GM21576 (cell line): ENCODE measurements around the gene KLHL40.

Experiments used
- ATAC-seq: cut with Tn5 transposase; IDR thresholded peaks from one replicate; pipeline ENCODE4 v1.9.1; 2021; ENCODE audit warnings: mild to moderate bottlenecking, moderate library complexity; ENCODE audit not compliant: unreplicated experiment

The KLHL40 gene

DNA sequence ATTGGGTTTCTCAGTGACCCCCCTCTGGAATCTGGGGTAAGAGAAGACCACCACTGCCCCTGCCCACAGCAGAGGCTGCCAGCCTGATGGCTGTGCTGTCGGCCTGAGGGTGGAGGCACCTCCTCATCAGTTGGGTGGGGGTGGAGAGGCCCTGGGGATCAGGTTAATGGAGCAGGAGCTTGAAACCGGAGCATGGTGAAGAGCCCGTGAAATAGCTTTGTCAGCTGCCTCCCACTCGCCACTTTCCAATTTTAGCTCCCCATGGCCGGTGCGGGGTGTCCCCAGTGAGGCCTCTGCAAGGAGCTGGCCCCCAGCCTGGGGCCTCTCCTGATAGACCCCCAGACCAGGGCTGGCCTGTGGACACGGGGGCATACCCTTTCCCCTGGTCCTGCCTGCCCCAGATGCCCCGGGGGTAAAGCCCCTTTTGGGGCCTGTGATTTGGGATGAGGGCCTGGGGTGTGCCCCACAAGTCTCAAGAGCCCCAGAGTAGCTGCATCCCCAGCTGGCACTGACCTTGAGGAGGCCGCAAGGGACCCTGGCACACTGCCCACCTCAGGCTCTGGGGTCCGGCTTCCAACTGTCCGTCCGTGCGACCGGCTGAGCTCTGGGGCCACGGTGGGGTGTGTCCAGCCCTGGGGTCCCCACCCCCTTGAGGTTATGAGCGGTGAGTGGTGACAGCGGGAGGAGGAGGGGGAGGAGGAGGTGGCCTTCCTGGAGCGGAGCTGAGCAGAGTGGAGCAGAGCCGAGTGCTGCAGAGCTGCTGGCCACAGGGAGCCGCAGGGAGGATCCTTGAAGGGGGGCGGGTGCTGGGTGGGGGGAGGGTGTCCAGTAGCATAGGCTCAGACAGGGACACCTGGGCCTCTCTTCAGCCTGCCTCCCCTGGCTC, 17.0 kb downstream of the KLHL40 start, which contains the start of gene HHATL:
HHATL (minus strand) TSS at position 733 of the 886 bp plus-strand sequence. CDS start 1,972 bp downstream, outside the sequence.
- ATAC-seq = no peak

DNA sequence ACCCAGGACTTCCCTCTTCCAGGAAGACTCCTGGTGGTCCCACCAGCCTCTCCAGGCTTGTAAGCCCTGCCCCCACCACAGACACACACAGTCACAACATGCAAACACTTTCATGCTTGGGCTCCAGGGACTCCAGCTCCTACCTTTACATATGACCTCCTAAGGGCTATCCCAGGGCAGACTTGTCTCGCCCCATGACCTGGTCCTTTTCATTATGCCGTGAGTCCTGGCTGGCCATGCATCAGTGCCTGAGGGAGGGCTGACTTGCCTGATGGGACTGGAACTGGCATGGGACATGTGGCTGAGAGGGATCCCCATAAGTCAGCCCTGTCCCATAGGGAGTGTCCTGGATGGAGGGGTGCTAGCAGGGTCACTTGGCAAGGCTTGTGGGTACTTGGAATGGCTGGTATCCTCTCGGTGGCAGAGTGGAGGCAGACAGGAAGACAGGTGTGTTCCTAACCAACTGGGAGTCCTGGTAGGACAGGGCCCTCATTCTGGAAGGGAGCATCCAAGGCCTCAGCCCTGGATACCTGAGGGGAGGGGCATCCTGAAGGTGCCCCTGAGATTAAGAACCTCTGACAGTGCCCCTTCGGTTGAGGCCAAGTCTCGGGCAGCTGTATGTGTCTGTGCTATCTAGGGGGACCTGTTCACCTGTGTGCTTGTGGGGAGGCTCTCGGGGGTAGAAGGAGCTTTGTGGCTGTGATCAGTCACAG, 17.8 kb downstream of the KLHL40 start:
- ATAC-seq = no peak

DNA sequence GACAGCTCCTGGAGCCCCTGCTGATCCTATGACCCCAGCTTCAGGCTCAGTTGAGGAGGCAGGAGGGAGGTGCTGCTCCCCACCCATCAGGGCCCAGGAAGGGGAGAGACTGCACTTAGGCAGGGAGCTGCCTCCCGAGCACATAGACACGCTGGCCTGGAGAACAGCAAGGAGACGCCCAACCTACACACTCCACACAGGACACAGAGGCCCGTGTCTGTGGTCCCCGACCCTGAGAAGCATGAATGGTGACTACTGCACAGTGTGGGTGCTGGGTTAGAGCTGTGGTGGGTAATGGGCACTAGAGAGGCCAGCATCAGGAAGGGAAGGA, 18.3 kb downstream of the KLHL40 start:
- ATAC-seq = no peak

DNA sequence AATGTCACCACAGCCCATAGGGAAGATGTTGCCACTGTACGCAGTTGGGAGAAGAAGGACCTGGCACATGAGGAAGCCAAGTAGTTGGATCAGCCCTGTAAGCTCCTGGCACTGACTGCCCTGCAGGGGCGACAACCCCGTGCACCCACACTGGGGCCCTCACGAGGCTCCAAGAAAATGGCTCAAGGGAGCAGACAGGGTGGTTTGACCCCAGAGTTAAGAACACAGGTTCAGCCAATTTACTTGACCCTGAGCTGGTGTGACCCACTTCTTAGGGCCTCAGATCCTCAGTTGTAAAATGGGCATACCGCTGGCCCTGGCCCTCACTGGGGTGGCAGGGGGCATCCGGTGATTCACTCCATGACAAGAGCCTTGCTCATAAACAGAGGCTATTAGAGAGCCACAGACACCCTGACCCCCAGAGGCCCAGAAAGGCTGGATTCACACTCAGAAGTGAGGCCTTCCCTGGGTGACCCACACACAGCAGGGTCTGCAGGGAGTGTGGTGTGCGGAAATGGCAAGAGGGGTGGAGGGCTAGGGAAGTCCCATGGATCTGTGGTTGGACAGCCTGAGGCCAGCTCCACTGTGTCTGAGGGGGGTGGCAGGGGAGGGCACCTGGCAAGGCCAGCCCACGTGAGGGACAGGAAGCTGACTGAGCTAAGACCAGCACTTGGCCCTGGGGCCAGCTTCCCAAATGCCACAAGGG, 19.0 kb downstream of the KLHL40 start:
- ATAC-seq = no peak

DNA sequence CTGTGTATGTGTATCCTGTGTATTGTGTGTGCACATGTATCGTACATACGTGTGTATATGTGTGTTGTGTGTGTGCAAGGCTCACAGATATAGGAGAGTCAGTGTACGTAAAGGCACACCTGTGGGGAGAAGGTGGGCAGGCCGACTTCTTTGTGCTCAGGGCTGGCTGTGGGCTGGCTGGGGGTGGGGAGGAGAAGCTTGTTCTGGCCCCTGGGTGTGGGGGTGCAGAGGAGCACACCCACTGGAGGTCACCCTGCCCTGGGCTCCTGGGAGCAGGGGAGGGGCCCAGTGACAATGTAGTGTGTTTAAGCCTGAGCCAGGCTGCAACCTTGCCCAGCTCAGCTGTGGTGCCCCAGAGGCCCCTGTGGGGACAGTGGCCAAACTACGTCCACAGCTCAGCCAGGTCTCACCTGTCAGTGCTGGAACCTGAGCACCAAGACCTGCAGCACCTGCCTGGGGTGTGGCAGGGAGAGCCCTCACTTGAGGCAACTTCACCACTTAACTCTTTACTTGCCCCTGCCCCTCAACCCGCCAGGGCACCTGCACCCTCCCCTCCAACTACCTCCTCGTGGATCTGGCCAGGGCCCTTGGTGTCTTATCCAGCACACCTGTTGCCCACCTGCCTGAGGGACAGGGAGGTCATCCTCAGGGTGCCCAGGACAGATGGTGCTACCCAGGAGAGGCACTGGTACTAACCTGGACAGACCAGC, 19.9 kb downstream of the KLHL40 start:
- no peak for ATAC-seq

DNA sequence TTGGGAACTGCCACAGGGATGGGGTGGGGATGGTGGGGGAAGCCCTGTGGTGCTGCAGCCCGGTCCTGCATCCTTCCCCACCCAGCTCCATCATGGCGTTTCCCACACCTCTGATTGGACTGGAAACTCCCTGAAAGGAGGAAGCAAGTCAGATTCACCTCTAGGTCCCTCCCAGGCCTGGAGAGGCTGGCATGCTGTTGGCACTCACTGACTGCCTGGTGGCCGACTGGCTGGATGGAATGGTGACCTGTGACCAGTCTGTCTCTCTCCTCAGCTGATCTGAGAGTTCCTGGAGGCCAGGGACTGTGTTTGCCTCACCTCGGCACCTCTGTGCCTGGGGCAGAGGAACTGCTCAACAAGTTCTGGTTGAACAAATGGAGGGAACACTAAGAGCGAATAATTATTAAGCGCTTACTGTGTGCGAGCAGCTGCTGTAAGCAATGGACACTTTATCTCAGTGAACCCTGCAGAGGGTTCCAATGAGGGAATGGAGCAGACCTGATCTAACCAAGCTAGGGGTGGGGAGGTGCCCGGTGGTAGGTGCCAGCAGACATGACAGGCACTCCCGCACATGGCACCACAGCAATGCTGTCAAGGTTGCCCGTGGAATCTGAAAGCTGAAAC, 20.7 kb downstream of the KLHL40 start:
- ATAC-seq = no peak

DNA sequence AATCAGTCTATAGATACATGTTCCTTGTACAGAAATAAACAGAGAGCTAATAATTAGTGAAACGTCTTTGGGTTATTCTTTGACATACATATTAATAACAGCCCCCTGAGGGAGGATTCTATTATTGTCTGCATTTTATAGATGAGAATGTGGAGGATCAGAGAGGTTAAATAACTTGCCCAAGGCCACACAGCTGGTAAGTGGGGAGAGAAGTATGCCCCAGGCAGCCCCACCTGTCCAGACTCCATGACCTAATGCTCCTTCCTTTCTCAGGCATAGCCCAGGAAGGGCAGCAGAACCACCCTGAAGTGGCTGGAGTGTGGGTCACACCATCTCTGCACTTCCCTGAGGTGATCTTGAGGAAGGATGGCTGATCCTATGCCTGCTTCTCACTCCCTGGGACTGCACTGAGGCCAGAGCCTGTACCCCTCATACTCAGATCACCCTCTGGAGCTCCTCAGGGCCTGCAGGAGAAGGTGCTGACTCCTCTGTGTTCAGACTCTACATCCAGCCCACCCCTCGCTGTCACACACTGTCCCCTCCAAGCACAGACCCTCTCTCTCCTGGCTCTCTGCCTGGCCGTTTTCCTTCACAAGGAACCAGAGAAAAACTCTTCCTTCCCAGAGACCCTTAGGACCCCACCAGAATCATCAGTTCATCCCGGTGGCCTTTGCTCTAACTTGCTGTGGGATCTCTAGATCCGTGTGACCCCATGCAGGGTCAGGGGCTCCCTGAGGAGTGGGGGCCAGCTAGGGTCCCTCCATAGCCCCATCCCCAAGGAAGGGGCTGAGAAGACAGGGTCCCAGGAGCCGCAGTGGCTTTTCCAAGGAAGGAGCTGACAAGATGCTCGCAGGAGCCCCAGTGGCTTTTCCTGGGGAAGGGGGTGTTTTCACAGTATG, 21.6 kb downstream of the KLHL40 start:
- ATAC-seq = no peak

DNA sequence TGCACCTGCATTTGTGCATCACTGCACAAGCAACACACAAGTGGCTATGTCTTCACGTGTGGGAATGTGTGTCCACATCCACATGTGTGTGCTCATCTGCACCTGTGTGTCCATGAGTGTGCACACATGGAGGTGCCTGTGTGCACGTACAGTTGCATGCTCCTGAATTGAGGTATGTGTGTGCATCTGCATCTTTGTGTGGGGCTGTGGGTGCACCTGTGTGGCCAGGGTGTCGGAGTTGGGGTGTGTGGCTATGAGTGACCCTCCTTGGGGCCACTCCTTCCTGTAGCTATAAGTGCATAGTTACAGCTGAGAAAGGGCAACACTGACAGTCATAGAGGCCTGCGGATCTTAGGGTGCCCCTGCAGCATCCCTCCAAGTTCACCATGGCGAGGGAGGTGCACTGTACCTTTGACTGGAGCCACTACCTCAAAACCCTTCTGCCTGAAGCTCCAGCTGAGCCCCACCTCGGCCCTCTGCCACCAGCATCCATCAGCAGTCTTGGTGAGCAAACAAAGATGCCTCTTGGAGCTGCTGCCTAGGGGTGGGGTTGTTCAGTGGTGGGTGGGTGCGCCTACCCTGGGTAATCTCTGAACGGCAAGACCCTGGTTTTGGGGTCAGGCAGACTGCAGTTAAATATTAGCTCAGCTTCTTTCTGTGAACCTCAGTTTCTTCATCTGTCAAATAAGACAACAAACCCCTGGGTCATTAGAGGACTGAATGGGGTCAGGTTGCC, 22.5 kb downstream of the KLHL40 start:
- ATAC-seq = no peak

DNA sequence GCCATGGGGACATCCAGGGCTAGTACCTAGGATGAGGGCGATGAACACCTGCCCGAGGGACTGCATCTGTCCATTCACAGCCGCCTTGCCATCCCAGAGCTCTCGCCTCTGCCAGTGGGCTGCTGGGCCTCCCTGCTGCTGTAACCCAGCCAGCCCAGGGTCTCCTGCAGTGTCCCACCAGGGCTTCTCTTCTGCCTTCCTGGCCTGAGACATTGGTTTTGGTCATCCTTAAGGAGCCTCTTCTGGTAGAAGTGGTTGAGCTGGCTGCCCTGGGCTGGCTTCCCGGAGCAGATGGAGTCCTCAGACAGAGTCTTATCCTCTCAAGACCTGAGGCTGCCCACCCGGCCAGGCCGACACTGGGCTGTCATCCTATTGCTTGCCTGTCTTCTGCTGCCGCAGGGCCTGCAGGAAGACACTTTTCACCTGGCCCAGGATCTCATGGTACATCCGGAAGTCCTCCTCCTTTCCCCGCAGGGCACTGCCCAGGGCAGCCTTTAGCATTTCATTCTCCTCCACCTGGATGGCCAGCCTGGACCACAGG, 23.3 kb downstream of the KLHL40 start:
- no peak for ATAC-seq

DNA sequence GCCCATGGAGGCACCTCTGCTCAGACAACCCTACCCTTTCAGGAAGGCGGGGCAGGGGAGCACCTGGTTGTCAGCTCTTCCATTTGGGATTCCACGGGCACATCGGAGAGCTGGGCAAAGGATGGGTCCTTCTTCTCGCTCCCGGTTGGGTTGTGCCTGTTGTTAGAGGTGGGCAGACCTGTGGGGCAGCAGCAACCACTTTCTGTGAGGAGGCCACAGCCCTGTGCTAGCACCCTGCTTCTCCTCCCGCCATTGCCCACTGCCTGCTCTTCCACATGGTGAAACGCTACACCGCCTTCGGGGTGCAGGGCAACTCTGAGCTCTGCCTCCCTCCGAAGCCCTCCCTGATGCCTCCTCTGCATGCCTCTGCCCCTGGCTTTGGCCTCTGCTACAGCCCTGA, 24.3 kb downstream of the KLHL40 start:
- no peak for ATAC-seq

DNA sequence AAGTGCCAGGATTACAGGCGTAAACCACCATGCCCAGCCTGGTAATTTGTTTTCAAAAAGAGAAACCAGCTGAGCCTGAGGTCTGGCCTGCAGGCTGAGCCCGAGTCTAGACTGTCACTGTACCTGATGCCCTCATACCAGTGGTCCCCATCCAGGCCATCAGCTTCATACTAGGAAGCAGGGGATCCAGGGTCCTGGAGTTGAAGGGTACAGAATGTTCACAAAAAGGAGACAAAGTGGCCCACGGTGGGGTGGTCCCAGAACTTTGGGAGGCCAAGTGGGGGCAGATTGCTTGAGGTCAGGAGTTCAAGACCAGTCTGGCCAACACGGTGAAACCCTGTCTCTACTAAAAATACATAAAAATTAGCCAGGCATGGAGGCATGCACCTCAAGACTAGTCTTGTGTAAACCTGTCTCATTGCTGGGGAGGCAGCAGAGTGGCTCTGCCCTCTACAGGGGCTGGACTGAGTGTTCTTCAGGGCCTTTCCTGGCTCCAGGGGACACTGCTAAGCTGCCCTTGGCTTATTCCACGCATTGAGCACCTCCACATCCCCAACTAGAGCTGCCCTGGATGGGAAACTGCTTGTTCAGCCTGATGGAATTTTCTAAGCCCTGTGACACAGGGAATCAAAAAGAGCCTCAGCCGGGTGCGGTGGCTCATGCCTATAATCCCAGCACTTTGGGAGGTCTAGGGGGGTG, 25.1 kb downstream of the KLHL40 start:
- ATAC-seq = no peak

DNA sequence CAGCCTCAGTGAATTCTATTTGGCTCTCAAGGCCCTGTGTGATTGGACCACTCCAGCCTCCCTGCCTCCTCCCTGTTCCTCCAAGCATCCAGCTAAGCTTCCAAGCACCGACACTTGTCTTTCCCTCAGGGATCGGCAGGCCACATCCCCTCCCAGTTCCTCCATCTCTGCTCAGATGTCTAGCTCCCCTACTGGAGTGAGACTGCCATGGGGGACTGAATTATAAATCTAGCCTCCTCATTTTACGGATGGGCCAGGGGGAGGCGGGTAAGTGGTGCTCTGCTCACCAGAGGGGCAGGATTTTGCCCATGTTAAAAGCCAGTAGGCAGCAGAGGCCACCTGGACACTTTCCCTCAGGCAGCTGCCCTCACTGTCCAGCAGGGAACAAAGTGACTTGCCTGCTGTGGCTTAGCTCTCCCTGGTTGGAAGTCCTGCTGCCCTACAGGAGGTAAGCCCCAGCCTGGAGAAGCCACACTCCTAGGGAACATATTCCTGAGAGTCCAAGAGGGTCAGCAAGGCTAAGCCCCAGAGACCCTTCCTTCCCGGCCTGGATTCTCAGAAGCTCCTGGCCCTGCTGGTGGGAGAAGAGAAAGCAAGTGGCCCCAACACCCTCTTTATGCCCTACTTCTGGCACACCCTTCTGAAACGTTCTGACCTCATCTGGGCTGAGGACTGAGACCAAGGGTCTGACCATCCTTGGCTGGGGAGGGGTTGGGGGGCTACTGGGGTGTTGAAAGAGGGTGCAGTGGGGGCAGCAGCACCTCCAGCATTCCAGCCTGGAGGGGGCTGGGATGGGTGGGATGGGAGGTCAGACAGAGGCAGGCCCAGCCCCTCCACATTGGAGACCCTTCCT, 26.4 kb downstream of the KLHL40 start:
- ATAC-seq = no peak

DNA sequence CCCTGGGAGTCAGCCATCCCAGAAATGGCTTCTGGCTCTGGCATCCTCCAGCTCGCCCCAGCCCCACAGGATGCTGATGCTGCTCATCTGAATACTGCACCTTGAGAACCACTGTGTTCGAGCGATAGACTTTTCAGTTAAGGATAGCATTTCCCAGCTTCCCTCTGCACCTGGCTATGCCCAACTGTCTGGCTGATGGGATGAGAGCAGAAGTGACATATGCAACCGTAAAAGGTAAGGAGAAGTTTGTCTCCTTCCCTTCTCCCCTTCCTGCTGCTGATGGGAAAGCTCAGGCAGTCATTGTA, 27.0 kb downstream of the KLHL40 start:
- ATAC-seq = no peak

DNA sequence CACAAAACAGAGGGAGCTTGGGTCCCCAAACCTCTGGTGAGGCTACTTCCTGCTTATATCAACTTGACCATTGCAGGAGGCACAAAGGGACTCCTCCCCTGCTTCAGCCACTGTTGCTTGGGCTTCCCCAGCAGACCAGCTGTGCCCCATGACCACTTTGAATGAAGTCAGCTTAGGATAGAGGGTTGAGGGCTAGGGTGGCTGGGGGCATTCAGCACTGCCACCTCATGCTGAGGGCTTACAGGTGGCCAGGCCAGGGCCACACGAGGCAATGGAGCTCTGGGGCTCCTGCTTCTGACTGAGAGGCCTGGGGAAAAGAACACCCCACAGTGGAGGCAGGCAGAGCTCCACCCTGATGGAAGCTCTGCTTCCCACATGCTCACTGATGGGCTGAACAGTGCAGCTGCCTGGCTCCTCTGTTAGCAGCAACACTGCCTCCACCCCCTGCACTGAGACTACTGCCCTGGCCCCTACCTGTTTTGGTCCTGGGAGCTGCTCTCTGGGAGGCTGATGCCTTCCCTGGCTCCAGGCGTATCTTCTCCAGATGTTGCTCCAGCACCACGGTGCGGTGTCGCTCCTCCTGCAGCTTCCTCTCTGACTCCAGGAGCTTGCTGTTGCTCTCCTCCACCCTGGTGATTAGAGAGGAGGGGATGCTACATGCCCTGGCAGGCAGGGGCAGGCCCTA, 27.5 kb downstream of the KLHL40 start:
- ATAC-seq = no peak

DNA sequence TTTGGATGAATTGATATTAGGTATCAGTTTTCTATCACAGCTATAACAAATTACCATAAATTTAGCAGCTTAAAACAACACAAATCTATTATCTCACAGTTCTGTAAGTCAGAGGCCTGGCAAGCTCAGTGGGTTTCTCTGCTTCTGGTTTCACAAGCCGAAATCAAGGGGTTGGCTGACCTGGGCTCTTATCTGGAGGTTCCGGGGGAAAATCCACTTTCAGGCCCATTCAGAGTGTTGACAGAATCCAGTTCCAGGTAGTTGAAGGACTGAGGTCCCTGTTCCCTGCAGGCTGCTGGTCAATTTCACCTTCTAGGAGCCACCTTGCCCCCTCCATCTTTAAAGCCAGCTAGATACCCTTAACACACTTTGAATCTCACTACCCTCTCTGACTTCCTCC, 28.4 kb downstream of the KLHL40 start:
- no peak for ATAC-seq

DNA sequence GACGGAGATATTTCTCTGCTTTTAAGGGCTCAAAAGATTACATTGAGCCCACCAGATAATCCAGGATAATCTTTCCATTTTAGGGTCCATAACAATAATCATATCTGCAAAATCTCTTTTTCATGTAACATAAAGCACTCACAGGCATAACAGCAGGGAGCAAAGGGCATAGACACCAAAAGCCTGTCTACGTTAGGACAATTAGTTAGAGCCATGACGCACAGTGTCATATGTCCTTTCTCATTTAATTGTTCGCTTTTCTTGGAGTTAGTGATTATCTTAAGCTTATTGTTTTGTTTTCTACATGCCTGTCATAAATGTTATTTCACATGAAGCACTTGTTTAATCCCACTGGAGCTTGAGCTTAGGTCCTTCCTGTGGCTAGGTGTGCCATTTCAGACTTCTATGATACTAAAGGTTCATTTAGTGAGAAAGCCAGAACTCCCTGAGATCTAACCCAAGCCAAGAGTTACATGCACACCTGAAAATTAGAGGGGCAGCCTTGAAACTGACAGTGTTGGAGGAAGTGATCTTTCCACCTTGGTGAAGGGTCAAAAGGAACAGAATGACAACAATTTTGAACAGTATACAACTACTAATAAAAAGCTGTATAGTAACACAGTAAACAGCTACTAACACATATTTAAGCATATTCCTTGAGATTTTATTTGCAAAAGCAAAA, 29.0 kb downstream of the KLHL40 start:
- no peak for ATAC-seq
